SK-N-SH (cell line): ENCODE measurements around the gene PPIP5K1. TPM values are rescaled to one million over a fixed set of nuclear protein-coding genes. Genes with fewer than 3 reads are reported as not detected.

Source experiments
- CTCF ChIA-PET: fragments of 300-600, 350-600 bp; formaldehyde crosslinking; extraction: SDS; loops from one replicate; lab custom pipeline; 2021; lab: Yijun Ruan, JAX
- POLR2A ChIA-PET: fragments of 350-600 bp; sonication (Branson Sonifier 250); formaldehyde crosslinking; extraction: SDS; loops from one replicate; lab custom pipeline; 2020; ENCODE audit warnings: antibody characterized with exemption, inconsistent platforms; lab: Yijun Ruan, JAX
- DNase-seq: peaks from one replicate; pipeline ENCODE4 v3.0.0; 2012
- H2AFZ ChIP-seq: fragments of 200-600 bp; sonication (generic); 2 replicates; pipeline ENCODE4 v1.8.1; 2016; ENCODE audit warnings: antibody characterized with exemption, mild to moderate bottlenecking, low read depth
- H3F3A ChIP-seq: fragments of 200-600 bp; sonication (generic); replicated peaks from 2 replicates; pipeline ENCODE3; 2016; ENCODE audit warnings: antibody characterized with exemption, mild to moderate bottlenecking; ENCODE audit not compliant: insufficient read depth
- H3K27ac ChIP-seq, 2 experiments: fragments of 200-500 bp in 1 of 2; fragments of 200-600 bp in 1 of 2; sonication (Bioruptor generic) in 1 of 2; sonication (generic), shearing (Covaris generic) in 1 of 2; 2 replicates each; pipeline versions ENCODE4 v1.5.1 to v1.6.1; 2014 to 2016; ENCODE audit warnings: low read depth in 2 of 2, inconsistent platforms in 1 of 2, low read length in 1 of 2, mild to moderate bottlenecking in 1 of 2, mixed read lengths in 1 of 2
- H3K27me3 ChIP-seq: fragments of 200-600 bp; sonication (generic), shearing (Covaris generic); 2 replicates; pipeline ENCODE4 v1.6.1; 2016; ENCODE audit warnings: mixed run types; ENCODE audit not compliant: insufficient read depth
- H3K36me3 ChIP-seq, 2 experiments: fragments of 200-500 bp in 1 of 2; fragments of 200-600 bp in 1 of 2; sonication (Bioruptor generic) in 1 of 2; sonication (generic) in 1 of 2; replicated peaks in 1 of 2; 2 replicates each; pipeline versions ENCODE3 to v1.5.1; 2014 to 2016; ENCODE audit warnings: low read length in 1 of 2, mild to moderate bottlenecking in 1 of 2; ENCODE audit not compliant: insufficient read depth in 2 of 2, control insufficient read depth in 1 of 2
- H3K4me1 ChIP-seq, 2 experiments: fragments of 200-500 bp in 1 of 2; fragments of 200-600 bp in 1 of 2; sonication (Bioruptor generic) in 1 of 2; sonication (generic), shearing (Covaris generic) in 1 of 2; 2 replicates each; pipeline versions ENCODE4 v1.5.1 to v1.6.1; 2014 to 2016; ENCODE audit warnings: low read depth in 1 of 2, low read length in 1 of 2, mixed run types in 1 of 2; ENCODE audit not compliant: insufficient read depth in 2 of 2, control insufficient read depth in 1 of 2
- H3K4me2 ChIP-seq: fragments of 200-600 bp; sonication (generic), shearing (Covaris generic); 2 replicates; pipeline ENCODE4 v1.6.1; 2017; ENCODE audit warnings: mixed run types
- H3K4me3 ChIP-seq, 2 experiments: fragments of 200-500 bp in 1 of 2; fragments of 200-600 bp in 1 of 2; sonication (Bioruptor generic) in 1 of 2; sonication (generic), shearing (Covaris generic) in 1 of 2; 2 replicates each; pipeline versions ENCODE4 v1.5.1 to v1.8.1; 2014 to 2016; ENCODE audit warnings: low read depth in 2 of 2, inconsistent platforms in 1 of 2, low read length in 1 of 2, mild to moderate bottlenecking in 1 of 2, mixed read lengths in 1 of 2, moderate library complexity in 1 of 2
- H3K79me2 ChIP-seq: fragments of 200-600 bp; sonication (generic); 2 replicates; pipeline ENCODE4 v1.8.1; 2017; ENCODE audit warnings: mild to moderate bottlenecking; ENCODE audit not compliant: insufficient read depth
- H3K9ac ChIP-seq: fragments of 200-600 bp; sonication (generic); 2 replicates; pipeline ENCODE4 v1.6.1; 2017; ENCODE audit warnings: mixed run types
- H3K9me2 ChIP-seq: fragments of 200-600 bp; sonication (generic); 2 replicates; pipeline ENCODE4 v1.6.1; 2017; ENCODE audit warnings: mixed run types
- H3K9me3 ChIP-seq: fragments of 200-600 bp; sonication (generic); 2 replicates; pipeline ENCODE4 v1.6.1; 2017; ENCODE audit warnings: mixed run types, mild to moderate bottlenecking, moderate library complexity
- H4K20me1 ChIP-seq: fragments of 200-600 bp; sonication (generic); 2 replicates; pipeline ENCODE4 v1.6.1; 2017; ENCODE audit warnings: mild to moderate bottlenecking, mixed run types; ENCODE audit not compliant: insufficient read depth
- CTCF ChIP-seq: fragments of 200-600 bp; sonication (generic); IDR thresholded peaks from 2 replicates; pipeline ENCODE4 v1.6.1; 2017; ENCODE audit warnings: antibody characterized with exemption, mild to moderate bottlenecking, moderate library complexity
- EP300 ChIP-seq, 2 experiments: IDR thresholded peaks; 2 replicates each; pipeline versions ENCODE4 v1.4.0 to v1.6.1; 2012; ENCODE audit warnings: borderline replicate concordance in 1 of 2, low read depth in 1 of 2, low read length in 1 of 2
- IRF3 ChIP-seq: fragments of 150-350 bp; IDR thresholded peaks from 2 replicates; pipeline ENCODE4 v1.6.1; 2016; ENCODE audit warnings: mild to moderate bottlenecking, low read depth, low read length
- MAX ChIP-seq: IDR thresholded peaks from 2 replicates; pipeline ENCODE4 v1.4.0; 2012; ENCODE audit warnings: low read depth
- POLR2AphosphoS5 ChIP-seq: IDR thresholded peaks from 2 replicates; pipeline ENCODE4 v1.6.1; 2012; ENCODE audit warnings: low read depth, low read length
- SMC3 ChIP-seq: IDR thresholded peaks from 2 replicates; pipeline ENCODE4 v1.6.1; 2012; ENCODE audit warnings: low read depth, low read length, improper control_type of control experiment
- TAF1 ChIP-seq: IDR thresholded peaks from 2 replicates; pipeline ENCODE4 v1.6.1; 2012; ENCODE audit warnings: low read depth, mild to moderate bottlenecking, low read length, moderate library complexity, borderline replicate concordance
- USF1 ChIP-seq: IDR thresholded peaks from 2 replicates; pipeline ENCODE4 v1.4.0; 2012; ENCODE audit warnings: low read depth, borderline replicate concordance
- YY1 ChIP-seq: IDR thresholded peaks from 2 replicates; pipeline ENCODE4 v1.4.0; 2012; ENCODE audit warnings: low read depth, mild to moderate bottlenecking
- ZBTB33 ChIP-seq: IDR thresholded peaks from 2 replicates; pipeline ENCODE4 v1.4.0; 2012; ENCODE audit warnings: low read depth, borderline replicate concordance
- WGBS: methylation state at CpG from one replicate; pipeline ENCODE4 v1.1.6; 2017; ENCODE audit warnings: low lambda C conversion rate; 5-methylcytosine and 5-hydroxymethylcytosine counted together
- polyA plus RNA-seq, 3 experiments: library from polyadenylated mRNA; depleted of rRNA; stranded (reverse); fragments of >200 nt; gene quantifications; 2 replicates each; pipeline ENCODE4 v1.2.3, GENCODE V29; 2012

Gene PPIP5K1
- polyA plus RNA-seq, 1 of the 3 experiments (the other 2 are of a cell fraction): 28.5 TPM

- TF ChIP-seq IRF3 (no peak), ZBTB33 (no peak), CTCF (no peak), POLR2AphosphoS5 (no peak)
These were observed 81.6 kb downstream of the PPIP5K1 start (continued) for GRCh38 chr15:43508421-43508820.

- TF ChIP-seq SMC3: no peak
- TF ChIP-seq TAF1: no peak
- TF ChIP-seq EP300 (IDR thresholded peaks at IDR 0.05; ENCODE audit: borderline replicate concordance in 1 of 2, low read depth in 1 of 2, low read length in 1 of 2): no peak
- no peak for TF ChIP-seq USF1
- TF ChIP-seq IRF3: no peak
- TF ChIP-seq YY1: no peak
- TF ChIP-seq MAX: no peak
- TF ChIP-seq, all 33 proteins: peak for 0
- Histone ChIP-seq H3K27me3 (no peaks in the 10 kb centered on the region), H3K79me2 (peaks cover 6% of the 10 kb centered on the region; the same call in 1 of the 2 replicates), H4K20me1 (no peaks in the 10 kb centered on the region), H2AFZ (no peak overlapping the region), H3K9ac (no peak overlapping the region), H3K4me3 (no peak overlapping the region), H3K4me1 (peaks cover 15 to 17% of the 10 kb centered on the region in 2 experiments), H3F3A (peaks cover 11% of the 10 kb centered on the region), H3K27ac (no peak overlapping the region; a peak in 1 of 4 replicates), H3K9me2 (no peaks in the 10 kb centered on the region), H3K9me3 (no peaks in the 10 kb centered on the region), H3K36me3 (no peaks in the 10 kb centered on the region), H3K4me2 (no peak overlapping the region)
- no peak for DNase-seq
- 75% methylated on average over 1 of the region's 1 CpG for WGBS
- CTCF ChIA-PET: interaction anchor here (0.9 to 1.9 kb wide), 3 partner anchors 9 to 22 kb away, joined by 4 to 12 read pairs (median 4); no protein-coding TSS in a partner anchor
- POLR2A ChIA-PET: interaction anchor here (0.5 kb wide), 1 partner anchor 909 kb away, joined by 3 read pairs; no protein-coding TSS in a partner anchor
These were observed 84.3 kb downstream of the PPIP5K1 start for GRCh38 chr15:43505738-43506137.
